GM19099 (cell line): ENCODE measurements around the gene TMEM106B.

Experiments
- POLR2A ChIP-seq: IDR thresholded peaks from 3 replicates; pipeline ENCODE4 v1.6.1; 2011; ENCODE audit warnings: low read depth; ENCODE audit not compliant: insufficient read length; ENCODE audit errors: extremely low read depth

Gene TMEM106B

DNA sequence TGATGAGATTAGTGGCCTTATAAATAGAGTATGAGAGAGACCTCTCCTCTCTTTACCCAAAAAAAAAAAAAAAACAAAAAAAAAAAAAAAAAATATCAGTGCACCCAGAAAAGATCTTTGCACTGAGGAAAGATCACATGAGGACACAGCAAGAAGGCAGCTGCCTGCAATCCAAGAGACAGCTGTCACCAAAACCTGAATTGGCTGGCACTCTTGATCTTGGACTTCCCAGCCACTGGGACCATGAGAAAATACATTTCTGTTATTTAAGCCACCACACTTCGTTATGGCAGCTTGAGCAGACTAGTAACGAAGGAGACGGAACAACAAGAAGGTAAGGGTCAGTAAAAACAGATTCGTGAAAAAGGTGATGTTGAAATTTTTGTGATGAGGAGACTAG is 47.0 kb downstream of the TMEM106B start:
- TF ChIP-seq POLR2A, result no peak

DNA sequence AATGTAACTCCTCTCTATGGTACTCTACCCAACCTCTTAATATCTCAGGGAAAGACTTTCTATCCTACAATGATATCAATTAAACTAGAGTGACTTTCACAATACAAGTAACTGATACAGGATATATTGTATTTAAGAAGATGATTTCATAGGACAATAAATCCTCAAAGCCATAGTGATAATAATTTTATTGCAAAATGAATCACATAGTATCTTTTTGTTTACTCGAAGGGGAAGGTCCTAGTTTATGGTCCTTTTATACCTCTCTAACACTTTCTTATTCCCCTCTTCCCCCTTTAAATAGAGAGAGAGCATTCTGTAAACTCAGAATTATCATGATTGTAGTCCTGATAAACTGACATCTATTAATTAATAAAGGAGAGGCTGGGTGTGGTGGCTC is 56.4 kb downstream of the TMEM106B start:
- no peak for TF ChIP-seq POLR2A

DNA sequence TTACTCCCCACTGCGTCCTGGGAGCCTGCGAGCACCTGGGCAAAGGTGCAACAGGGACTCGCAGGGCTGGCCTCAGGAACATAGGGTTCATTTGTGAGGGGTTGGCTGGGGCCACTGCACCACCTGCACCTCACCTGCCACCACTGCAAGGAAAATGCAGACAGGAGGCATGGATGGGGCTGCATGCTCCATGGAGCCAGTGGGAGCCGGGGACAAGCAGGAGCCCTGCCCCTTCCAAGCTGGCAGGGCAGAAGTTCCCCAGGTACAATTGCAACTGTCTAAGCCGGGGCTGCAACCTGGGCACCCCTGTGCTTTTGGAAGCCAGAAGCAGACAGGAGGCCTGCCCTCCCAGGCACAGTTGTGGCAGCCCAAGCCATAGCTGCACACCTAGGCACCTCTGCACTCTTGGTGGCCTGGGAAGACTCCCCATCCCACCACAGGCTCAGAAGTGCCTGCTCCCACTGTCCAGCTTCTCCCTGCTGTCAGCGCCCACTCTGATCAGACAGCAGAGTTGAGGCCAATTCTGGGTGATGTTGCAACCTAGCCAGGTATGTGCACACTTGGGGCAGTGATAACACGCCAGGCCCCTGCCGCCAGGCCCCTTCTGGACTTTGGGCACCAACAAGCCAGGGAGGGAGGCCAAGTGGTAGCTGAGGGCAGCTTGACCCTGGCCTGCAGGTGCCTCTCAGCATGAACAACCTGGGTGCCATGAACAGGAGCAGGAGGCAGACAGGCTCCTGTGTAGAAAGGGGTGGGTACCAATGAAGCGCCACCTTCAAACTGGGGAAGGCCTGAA is 58.2 kb downstream of the TMEM106B start:
- no peak for TF ChIP-seq POLR2A

DNA sequence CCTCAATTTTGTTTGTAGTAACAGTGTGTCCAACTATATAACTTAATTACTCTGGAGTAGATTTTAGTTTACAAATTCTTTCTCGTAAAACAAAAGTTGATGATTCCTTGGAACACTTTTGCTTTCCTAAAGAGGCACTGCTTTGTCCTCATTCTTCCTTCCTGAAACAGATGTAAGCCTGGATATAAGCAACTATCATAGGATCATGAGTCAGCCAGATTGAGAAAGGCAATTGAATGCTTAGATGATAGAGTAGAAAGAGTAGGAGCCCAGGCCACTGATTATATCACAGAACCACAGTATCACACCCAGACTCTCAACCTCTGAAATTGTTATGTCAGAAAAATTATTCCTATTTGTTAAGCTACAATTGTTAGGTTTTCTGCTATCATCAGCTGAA is 69.9 kb downstream of the TMEM106B start:
- TF ChIP-seq POLR2A, result no peak

DNA sequence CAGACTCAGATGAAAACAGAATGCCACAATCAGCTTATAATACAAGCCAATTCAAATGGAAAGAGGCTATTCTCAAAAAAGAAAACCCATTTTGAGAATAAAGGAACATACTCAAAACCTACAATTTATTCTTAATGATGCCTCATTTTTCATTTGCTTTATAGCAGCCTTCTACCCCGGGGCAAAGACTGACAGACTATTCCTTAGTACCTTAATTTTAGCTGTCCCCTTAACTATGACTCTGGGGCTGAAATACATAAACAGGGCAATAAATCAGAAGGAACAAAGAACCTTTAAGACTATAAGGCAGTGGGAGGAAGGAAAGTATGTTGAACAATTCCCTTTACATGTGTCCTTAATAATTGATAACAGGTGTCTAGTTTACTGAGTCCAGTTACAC is 76.8 kb downstream of the TMEM106B start:
- TF ChIP-seq POLR2A, result no peak

DNA sequence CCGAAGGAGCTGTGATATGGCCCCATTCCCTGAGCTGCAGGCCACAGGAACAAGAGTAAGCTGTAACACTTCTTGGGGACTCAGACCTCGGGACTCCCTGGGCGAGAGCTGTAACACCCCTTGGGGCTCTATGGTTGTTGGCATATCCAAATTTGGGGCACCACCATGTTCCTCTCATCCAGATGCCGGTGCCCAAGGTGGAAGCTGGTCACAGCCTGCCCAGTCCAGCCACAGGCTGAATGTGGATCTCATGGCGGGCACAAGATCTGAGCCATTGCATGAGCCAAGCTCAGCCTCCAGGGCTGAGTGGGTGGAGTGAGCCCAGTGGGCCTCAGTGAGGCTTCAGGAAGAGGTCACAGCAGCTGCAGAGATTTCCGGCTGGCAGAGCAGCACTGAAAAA is 78.9 kb downstream of the TMEM106B start:
- no peak for TF ChIP-seq POLR2A

DNA sequence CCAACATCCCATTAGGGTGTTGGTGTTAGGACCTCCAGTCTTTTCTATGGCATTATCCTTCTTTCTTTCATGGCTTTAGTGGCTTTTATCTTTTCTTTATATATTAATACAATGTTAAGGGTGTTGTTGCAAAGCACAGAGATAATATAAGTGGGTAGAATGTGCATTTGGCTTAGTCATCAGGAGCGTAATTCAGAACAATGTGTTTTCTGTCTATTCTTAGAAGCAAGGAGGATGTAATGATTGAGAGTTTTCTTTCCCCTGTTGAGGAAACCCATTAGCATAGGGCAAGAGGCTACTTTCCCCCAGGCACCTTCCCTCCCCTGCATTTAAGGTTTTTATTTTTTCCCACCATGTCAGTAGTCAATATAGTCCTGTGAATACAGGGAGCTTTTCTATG is 79.7 kb downstream of the TMEM106B start:
- TF ChIP-seq POLR2A, result no peak

DNA sequence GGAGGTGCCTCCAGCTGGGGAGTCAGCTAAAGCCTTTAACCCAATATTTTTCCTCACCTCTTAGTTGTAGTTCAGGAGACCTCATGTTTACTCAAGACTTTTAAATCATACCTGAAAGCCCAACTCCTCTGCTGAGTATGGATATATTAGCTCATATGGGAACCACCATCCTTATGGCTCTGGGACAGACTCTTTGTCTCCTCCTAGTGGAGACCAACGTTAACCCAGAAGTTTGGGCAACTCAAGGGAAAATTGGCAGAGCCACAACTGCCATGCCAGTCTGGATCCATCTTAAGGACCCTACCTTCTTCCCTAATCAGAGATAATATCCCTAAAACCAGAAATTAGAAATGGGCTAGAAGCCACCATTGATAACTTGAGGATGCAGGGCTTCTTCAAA is 80.8 kb downstream of the TMEM106B start:
- no peak for TF ChIP-seq POLR2A
